T-helper 22 cell (primary cell): ENCODE results near the gene NID1.

Experiments
- DNase-seq: peaks from one replicate; pipeline ENCODE4 v3.0.0-alpha.2; 2020; ENCODE audit warnings: low read depth

NID1 gene

DNA sequence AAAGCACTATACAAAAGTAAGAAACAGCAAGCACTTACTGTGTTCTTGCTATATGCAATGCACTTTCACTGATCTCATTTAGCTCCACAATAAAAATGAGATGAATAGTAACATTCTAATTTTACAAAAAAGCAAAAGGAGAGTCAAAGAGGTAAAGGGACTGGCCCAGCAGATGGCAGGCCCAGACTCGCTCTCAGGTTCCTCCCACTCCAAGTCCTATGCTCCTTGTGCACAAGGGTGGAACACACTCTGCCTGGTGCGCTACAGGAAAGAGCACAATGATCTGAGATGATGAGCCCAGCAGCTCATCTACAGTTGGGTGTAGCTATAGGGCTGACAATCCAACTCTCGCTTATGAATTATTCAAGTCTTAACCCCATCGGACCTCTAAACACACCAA is 104.1 kb downstream of the NID1 start:
- DNase-seq, result no peak

DNA sequence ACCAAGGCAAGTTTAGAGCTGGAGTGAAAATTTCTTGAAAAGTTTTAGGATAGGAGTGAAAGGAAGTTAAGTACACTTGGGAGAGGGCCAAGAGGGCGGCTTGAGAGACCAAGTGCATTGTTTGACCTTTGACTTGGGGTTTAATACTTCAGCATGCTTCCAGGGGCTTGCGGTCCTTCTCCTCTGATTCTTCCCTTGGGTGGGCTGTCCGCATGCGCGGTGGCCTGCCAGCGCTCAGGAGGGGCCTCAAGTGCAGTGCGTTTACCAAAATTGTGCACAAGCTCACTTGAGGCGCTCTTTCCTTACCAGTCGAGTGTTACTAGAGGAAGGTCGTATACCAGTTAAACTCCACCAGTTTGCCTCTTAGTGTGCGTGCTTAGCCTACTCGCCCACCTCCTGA is 106.9 kb downstream of the NID1 start:
- DNase-seq, result no peak

DNA sequence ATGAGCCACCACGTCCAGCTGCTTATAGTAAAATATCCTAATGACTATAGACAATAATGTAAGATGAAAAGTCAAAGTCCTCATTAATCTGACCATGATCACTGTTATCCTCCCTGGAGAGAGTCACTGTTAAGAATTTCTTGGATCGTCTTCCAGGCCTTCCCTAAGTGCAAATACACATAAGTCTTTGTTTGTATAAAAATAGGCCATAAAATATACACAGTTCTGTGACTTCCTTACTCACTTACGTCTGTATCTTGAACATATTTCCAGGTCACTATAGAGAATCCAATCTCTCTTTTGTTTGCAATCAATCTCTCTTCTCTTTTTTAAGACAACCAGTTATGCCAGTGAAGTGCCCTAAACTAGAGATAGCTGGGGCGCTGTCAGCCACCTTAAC is 109.1 kb downstream of the NID1 start:
- no peak for DNase-seq

DNA sequence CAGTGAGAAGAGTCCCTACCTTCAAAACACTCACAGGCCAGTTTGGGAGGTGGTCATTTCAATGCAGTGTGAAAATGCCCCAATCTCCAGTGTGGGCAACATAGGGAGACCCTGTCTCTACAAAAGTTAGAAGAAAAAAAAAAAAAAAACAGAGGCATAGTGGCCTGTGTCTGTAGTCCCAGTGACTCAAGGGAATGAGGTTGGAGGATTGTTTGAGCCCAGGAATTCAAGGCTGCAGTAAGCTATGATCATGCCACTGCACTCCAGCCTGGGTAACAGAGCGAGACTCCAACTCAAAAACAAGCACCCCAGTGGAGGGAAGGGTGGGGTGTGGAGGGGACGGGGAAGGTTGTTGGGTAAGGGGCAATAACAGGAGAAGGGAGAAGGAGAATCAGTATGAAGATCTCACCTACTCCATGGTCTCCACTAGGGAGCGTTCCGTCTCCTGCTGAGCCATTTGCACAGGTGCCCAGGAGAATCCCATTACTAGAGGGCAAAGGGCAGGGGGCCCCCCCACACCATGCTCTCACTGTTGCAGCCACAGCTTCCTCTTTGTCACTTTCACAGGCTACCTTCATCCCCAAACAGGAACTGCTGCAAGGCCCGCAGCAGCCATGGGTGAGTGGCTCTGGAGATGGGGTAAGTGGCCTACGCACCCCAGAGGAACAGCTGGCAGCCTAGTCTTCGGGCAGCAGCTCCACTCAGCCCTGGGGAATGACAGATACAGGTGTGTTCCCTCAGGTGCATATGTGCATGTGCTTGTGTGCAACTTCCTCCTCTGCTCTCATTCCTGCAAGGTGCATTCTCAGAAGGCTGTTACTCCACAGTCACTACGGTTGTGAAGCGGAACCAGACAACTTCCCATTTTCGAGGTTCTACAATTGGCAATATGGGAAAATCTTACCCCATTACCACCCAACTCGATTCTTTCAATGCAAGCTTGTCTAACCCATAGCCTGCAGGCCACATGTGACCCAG is 110.3 kb downstream of the NID1 start:
- peak; percentile 23 for DNase-seq

DNA sequence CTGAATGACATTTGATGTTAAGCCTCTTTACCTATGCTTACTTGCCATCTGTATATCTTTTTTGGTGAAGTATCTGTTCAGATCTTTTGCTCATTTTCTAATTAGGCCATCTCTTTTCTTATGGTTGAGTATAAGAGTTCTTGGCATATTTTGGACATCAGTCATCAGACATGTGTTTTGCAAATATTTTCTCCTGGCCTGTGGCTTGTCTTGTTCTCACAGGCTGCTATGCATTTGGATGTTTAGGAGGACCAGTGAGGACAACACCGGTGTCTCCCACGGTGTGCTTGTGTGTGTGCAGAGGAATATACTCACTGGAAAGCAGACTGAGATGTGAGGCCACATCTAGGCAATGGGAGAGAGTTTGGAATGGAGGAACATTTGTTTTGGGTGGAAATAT is 111.1 kb downstream of the NID1 start:
- no peak for DNase-seq

DNA sequence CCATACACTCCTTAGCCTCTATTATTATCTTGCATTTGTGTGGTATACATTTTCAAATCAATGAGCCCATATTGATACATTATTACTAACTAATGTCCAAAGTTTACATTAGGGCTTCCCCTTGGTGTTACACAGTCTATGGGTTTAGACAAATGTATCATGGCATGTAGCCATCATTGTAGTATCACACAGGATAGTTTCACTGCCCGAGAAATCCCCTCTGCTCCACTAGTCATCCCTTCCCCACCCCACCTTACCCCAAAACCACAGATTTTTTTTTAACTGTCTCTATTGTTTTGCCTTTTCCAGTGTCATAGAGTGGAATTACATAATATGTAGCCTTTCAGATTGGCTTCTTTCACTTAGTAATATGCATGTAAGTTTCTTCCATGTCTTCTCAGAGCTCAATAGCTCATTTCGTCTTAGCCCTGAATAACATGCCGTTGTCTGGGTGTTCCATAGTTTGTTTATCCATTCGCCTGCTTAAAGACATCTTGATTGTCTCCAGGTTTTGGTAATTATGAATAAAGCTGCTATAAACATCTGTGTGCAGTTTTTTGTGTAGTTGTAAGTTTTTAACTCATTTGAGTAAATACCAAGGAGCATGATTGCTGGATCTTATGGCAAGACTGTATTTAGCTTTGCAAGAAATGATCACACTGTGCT is 111.8 kb downstream of the NID1 start:
- no peak for DNase-seq

DNA sequence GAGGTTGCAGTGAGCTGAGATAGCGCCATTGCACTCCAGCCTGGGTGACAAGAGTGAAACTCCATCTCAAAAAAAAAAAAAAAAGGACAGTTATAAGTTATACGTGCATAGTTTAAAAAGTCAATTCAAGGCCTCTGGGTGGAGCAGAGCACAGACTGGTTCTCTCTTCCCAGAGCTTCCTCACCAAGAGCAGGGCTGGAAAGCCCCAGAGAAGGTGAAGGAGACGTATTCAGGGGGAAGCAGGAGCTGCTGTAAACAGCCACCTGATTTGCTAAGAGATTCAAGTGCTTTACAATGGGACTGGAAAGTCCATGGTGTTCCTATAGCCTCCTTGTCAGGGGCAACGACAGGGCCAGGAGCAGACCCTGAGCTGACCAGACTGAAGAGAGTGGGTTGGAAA is 113.2 kb downstream of the NID1 start:
- no peak for DNase-seq

DNA sequence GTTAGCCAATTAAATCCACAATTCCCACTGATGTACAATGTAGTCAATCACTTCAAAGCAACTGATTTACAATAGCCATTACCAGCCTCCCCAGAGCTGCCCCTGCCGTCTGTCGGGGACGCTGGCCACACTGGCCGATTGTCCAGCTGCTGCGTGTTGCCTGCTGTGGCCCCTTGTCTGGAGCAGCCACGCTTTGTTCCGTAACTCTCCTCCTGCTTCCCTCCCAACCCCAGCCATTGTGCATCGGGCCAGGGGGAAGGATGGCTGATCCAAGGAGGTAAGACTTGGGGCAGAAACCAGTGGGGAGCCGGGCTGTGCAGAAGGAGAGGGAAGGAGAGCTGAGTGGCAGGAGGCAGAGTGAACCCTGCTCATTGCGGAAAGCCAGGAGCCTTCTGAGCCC is 114.6 kb downstream of the NID1 start:
- DNase-seq, result no peak

DNA sequence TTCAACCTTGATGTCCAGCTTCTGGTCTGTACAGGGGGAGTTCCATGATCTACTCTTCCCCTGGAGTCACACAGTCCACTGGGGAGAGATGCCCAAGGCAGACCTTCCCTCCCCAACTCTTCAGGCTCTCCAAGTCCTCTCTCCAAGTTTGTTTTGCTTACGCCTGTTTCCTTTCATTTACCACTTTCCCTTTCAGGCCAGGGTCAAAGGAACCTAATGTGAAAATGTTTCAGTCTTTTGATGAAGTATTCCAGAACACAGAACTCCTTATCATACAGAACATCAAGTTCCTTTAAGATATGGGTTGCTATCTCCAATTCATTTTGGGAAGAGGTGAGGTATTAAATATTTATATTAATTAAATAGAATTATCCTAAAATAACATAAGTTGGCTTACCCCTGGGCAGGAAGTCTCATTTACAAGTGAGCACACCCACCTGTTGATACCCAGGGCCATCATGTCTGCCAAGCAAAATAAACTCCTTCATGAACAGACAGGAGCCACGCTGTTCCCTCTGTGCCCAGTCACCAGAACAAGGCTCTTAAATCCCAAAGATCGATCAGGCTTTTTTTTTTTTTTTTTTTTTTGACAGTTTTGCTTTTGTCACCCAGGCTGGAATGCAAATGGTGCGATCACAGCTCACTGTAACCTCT is 116.0 kb downstream of the NID1 start:
- DNase-seq, result no peak

DNA sequence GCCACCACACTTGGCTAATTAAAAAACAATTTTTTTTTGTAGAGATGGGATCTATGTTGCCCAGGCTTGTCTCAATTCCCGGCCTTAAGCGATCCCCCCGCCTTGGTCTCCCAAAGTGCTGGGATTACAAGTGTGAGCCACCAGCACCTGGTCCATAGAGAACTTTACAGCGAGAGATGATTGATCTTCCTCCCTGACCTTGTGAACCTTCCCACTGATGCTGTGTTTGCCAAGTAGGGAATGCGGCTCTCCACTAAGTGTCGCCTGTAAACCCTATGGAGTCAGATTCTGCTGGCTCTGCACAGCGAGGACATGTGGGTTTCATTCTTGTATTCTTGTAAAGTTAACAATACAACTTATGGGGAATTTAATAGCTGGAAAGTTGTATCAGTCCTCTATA is 116.9 kb downstream of the NID1 start:
- no peak for DNase-seq

DNA sequence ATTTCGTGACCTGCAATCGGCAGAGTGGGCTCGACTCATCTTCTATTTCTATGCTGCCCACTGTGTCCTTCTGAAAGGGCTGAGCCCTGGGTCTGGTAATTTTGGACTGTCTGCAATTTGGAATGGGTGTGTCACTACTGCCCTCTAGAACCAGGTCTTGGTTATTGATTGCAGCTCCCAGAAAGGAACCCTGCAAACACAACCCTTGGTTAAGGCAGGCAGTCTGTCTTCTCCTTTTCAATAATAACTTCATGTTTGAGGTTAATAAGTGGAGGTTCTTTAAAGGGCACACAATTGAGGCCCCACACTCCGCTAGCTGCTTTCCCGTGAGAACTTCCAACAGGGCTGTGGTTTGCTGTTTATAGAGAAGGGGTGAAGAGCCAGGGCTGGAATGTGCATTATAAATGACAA is 118.3 kb downstream of the NID1 start:
- no peak for DNase-seq

DNA sequence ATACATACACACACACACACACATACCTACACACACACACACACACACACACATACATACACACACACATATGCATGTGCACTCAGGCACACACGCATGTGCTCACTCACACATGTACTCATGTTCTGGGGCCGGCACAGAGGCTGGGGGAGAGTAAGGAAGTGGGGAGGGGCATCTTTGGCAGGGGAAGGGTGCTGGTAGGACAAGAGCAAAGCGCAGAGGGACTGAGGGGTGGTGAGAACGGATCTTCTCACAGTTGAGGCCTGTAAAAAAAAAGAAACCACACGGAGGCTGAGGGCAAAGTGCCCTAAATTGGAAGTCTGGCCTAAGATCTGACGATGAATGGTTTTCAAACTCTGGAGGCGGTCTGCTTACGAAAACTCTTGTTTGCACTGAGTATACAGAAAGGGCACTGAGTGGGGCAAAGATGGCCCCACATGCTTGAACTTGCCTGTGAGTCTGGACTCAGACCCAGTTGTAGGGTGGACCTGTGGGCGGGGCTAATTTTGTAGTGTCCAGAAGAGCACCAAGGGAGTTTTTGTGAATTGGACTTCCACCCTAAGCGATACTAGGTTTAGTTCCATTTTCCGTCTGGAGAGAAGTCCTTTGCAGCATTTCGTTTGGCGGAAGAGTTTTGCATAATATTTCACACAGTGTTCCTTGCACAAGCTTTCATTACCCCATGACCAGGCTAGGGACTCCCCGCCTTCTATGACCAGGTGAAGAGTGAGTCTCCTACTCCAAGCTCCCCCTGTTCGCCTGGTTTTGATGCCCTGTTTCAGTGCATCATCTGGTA is 118.9 kb downstream of the NID1 start:
- no peak for DNase-seq

DNA sequence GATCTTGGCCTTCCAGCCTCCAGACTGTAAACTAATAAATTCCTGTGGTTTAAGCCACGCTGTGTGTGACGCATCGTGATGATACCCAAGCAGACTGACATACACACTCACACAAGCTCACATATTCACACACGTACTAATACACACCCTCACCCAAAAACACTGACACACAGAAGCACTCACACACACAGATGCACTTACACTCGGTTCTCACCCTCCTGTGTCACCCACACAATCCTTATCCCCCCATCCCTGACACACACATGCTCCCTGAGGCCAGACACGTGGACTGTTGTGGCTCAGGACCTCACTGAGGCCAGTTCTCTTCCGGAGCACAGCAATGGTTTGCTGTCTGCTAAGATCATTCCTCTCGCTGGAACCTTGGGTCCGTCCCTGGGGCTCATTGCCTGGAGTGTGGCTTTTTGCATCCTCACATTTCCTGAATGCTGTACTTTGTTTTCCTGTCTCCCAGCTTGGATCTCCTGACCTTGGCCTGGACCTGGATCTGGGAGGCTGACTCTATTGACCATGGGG is 121.2 kb downstream of the NID1 start:
- DNase-seq, result no peak

DNA sequence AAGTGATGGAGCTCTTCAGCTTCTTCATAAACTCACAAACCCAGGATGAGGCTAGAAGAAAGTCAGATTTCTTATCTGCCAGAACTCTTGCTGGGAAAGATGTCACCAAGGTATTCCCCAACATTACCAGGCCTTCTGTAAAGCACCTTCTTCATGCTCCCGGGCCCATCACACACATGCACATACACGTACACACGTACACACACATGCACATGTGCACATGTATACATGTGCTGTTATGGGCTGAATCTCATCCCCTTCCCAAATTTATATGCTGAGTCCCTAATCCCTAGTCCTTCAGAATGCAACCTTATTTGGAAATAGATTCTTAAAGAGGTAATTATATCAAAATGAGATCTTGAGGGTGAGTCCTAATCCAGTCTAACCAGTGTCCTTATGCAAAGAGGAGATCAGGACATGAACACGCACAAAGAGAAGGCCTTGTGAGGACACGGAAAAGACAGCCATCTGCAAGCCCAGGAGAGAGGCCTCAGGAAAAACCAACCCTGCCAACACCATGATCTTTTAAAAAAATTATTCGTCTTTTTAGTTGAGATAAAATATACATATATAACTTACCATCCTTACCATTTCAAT is 121.8 kb downstream of the NID1 start:
- DNase-seq, result no peak

DNA sequence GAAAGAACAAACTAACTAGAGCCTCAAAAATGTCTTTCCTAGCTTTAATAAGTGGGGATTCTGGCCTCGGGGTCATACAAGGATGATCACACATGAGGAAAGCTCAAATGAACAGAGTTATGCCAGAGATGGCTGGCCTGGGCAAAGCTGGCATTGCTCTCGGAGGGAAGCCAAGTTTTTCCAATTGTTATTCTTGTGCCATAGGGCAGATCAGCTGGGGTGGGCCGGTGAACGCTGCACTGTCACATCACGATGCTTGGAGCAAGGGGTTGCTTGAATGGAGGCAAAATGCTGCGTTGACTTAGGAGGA is 122.3 kb downstream of the NID1 start:
- DNase-seq, result no peak

DNA sequence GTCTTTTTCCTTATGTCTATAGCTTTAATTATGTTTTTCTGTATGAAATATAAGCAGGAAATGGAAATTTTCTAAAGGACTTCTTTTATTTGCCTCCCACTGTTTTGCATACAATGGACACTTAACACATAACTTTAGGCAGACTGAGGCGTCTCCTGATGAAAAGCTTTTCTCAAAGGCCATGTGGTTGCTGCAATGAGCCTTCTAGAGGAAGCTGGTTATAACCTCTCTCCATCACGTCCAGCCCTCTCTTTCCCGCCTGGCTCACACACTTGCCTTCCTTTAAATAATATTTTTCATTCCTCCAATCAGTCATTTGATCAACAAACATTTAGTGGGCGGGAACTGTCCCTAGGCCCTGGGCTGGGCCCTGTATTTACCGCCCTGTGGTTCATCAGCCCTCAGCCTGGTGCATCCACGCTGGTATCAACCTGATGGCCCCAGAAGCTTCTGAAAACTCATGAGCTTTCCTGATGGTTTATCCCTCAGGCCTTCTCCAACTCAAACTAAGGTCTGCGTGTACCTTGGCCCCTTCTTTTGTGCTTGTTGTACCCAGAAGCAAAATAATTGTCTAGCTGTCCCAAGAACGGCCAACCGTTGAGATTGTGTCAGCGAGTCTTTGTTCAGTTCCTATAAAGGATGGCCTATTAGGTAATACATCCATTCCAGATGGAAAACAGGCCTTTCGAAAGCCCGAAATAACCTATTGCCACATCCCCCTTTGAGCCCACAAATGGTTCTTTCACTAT is 122.8 kb downstream of the NID1 start:
- no peak for DNase-seq

DNA sequence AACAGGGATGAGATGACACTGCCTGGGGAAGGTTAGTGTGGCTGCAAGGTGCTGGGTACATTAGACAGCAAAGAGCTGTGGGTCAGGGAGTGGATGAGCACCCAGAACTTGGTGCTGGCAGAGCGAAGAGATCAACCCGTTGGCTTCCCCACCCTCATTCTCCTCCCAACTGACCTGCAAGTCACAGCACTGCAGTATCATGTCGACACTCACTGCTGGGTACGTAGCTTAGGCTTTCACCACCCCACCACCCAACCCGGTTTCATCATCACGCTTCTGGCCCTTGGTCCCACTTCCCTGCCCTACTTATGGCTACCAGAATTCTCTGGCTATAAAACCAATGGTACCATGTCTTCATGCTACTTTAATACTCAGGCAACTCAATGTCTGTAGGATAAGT is 124.6 kb downstream of the NID1 start:
- DNase-seq, result no peak

DNA sequence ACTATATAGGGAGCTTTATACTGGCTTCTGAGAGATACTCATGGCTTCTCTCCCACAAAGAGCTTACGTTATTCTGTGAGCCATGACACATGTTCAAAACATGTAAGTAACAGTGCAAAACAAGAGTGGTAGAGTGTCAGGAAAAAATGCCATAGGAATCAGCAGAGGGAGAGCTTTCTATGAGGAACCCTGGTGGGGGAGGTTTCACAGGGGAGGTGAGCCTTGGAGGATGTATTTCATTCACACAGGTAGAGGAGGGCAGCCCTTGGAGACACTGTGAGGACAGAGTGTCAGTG is 125.5 kb downstream of the NID1 start:
- no peak for DNase-seq

DNA sequence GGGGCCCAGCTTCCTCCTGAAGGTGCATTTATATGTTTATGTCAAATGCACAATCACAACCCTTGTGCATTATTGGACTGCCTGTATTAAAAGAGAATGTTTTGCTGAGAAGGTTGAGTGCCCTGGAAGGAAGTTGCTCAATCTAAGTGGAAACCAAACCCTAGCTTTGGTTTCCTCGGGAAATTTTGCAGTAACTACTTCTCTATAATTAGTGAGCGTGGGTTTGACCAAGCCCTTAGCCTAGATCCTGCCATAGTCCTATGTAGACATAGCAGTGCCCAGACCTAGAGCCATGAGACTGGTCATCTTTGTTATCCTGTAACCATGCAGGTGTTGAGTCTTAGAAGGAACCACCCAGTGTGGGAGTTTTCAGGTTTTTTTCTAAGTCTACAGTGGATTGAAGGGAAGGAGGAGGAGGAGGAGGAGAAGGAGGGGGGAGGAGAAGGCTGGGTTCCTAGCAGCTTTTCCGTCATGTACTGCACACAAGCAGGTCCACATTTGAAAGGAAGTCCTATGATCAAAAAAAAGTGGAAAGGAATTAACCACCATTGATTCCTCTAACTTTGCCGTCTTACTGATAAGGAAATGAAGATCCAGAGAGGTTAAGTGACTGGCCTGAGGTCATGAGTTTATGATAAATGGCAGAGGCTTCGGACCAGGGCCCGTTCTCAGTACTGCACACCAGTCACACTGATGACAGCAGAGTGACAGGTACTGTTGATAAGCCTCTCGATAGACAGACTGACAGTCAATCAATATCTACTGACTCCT is 126.0 kb downstream of the NID1 start:
- no peak for DNase-seq

DNA sequence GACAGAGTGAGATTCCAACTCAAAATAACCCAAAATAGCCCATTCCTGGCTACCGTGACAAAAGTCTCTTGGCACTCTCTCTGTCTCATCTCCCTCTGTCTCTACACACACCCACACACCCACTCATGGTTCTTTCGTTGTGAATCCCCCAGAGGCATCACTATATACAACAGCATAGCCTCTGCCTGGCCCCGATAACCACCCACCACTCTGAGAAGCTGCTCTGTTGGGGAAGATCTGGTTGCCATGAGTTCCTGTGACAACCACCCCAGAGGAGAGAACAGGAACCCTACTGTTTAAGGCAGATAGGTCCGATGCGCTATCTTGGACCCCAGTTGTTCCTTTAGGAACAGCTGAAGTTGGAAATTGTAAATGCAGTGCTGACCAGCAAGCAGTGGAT is 127.8 kb downstream of the NID1 start:
- DNase-seq, result no peak
